ENCODE results near the gene BSND.
"Not testable (repeated sequence)": the region's sequence is repeated elsewhere in the genome, so short reads cannot be mapped to it uniquely, and the experiment has no call there.

Gene BSND

GRCh38 chr1:54998677-54999076, at the start of gene BSND:
Gene BSND (plus strand): TSS chr1:54998933. CDS start chr1:54999187, 254 bp downstream.
- DNase-seq: no peak

GRCh38 chr1:54949053-54949452, 49.7 kb upstream of the BSND start:
- no peak for DNase-seq

DNA sequence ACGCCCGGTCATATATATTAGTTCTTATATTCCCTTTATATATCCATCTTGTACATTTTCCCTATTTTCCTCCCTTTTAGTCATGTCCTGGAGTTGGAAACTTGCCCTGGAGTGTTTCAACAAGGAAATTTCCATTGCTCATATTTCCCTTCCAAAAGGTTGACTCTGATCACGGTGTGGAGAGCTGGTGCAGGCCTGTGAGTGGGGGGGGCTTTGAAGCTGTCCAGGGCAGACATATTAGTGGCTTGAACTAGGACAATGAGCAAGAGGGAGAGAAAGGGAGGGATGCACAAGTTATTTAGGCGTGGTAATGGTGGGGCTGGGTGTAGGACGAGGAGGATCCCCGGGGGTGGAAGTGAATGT, 48.7 kb upstream of the BSND start:
- no peak for DNase-seq

DNA sequence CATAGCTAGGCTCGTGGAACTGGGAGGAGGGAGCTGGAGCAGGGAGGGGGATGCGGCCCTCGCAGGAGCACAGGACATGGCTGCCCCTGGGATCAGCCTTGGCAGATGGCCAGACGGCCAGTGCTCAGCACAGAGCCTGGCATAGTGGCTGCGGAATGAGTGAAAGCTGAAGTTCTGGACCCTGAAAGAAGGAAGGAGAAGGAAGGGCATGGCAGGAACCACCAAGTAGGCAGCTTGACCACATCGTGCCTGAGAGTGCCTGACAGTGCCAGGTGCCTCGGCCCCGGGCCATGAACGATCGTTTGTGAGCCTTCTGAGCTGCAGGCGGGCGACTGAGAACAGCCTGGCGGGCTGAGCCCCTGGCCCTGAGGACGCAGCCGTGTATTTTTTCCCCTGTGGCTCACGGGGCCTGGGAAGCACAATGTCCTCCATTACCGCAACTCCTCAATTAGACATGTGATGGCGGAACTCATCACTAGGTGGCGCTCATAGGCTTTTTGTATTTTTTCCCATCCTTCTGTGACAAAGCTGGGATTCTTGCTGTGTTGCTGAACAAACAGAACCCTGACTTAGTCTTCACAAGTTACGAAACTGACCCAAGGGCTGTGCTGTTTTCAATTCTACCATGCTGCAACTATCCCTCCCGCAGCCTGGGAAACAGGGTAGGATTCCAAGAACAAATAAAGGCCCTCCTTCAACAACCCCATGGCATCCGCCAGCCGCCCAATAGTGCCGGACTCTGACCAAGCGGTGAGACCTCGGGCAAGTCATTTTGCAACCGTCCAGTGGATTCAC, 48.2 kb upstream of the BSND start:
- peak; percentile 43 for DNase-seq

DNA sequence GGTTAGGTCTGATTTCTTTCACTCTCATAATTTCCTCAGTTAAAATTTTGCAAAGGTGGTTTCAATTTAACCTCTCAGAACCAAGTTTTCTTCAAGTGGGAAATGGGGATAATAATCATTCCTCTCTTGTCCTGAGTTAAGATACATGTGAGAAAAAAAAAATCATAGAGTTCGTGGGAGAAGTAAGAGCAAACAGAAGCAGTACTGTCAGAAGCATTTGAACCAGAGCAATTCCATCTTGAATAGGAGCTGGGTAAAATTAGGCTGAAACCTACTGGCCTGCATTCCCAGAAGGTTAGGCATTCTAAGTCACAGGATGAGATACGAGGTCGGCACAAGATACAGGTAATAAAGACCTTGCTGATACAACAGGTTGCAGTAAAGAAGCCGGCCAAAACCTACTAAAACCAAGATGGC, 46.9 kb upstream of the BSND start:
- no peak for DNase-seq

- DNase-seq: no peak
Observed at GRCh38 chr1:54952950-54953718, 45.6 kb upstream of the BSND start.

DNA sequence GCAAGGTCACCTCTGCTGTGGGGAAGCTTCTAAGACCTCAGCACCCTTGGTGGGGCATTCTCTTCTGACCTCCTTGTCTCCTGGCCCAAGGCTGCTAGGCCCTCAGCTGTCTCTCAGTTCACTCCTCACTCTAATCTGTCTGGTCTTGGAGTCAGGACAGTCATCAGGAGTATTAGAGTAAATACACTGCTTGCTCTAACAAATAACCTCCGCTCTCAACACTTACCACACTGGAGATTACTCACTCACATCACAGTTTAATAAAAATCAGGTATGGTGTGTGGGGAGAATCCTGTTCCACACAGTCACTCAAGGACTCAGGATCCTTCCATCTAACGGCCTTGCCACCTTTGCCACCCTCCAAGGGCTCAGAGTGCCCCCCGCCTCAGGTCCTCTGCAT, 44.9 kb upstream of the BSND start:
- DNase-seq: no peak

DNA sequence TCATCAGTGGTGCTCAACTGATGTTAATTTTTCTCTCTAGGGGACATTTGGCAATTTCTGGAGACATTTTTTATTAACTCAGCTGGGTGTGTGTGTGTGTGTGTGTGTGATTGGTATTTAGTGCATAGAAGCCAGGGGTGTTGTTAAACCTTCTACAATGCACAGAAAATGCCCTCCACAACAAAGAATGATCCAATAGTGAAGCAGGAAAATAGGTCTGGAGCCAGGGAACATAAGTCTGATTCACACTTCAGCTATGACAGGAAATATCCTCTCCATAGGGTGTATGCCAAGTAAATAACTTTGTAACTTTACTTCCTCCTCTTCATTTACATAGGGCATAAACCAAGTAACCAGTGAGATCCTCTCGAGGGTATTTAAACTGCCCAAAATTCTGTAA, 43.4 kb upstream of the BSND start:
- DNase-seq: no peak

DNA sequence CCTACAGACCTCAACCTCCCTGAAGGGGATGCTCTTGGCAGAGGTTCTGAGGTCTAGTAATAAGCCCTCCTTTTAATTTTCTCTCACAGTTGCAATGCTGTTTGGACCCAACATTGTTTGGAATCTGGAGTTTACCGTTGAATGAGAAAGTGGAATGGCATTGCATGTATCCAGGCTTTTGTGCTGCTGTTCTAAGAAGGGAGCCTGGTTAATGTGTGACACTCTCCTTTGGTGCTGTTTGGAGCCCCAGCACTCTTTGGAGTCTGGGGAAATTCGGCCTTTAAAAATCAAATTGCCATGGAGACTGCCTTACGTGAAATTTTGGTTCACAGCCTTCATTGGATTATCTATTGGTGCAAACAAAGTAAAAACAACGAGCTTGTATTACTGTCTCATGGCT, 42.0 kb upstream of the BSND start:
- no peak for DNase-seq

DNA sequence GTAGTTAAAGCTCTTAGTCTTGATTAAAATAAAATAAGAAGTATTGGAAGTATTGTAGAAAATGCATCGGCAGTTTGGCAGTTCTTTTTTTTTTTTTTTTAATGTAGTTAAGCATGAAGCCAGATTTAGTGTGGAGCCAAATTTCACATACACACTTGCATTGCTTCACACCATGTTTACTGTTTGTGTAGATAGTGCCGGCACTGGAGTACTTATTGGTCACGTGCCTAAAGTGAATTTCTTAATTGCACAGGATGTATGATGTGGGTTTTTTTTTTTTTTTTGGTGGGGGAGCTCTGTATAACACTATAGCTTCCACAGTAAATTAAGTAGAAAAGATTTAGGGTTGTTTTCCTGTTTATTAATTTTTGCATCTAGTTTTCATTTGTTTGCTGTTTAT, 39.5 kb upstream of the BSND start:
- no peak for DNase-seq

DNA sequence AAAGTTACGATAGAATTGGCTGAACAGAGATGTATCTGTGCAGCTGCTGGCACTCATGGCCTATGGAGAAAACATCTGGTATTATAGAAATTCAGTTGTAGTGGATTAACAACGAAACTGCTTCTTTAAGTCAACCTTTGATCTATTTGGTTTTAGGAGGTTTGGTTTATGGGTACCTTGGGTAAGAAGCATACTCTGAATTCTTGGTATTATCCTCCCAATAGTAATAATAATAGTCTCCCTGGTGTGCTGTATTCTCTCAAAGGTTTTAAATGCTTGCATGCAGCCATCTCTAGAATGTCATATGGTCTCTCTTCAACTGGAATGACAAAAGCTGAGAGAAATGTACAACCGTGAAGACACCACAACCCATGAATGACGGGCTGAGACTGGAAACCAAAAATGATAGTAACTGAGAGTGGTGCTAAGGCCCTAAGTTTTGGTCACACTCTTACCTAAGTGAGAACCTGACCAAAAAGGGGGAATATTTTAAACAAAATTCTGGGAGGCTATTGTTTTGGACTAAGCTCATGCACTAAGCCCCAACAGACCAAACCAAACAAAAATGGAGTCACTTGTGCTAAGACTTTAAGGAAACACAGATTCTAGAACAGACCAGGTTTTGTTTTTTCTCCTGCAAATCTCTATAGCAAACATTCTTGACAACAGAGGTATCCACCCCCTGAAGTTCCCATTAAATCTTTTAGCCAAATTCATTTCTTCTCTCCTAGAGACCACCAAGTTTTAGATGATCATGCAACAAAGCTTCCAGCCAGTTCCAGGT, 35.9 kb upstream of the BSND start:
- DNase-seq: no peak

- not testable (repeated sequence) for DNase-seq
Observed at GRCh38 chr1:54963829-54964228, 34.9 kb upstream of the BSND start.

DNA sequence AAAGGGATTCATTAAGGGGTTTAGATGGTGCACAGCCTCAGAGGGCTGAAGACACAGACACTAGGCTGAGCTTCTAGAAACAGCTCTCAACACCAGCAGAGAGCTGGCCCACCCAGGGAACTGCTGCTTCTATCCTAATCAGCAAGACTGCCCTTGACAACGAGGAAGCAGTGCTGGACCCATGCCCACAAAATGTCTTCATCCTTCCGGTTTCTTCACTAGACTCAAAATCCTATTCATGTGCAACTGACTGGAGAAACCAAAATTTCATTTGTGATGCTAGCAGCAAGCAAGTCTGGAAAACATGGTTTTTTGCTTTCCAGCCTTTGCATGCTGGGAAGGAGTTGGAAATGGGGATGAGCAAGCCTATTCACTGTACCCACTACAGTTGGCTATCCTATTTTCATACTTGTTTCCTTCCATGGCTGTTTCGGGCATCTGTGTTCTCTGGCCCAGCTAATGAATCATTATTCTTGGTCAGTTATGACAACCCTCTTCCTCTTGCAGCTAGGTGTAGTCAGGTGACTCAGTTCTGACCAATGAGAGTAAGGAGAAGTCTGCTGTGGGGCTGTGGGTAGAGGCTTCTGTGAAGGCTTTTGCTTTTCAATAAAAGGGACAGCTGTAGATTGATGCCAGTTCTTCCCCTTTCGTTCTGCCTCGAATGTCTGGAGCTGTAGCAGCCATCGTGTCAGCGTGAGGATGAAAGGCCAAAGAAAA, 33.0 kb upstream of the BSND start:
- peak; percentile 6 for DNase-seq

- DNase-seq: no peak
Observed at GRCh38 chr1:54967372-54967771, 31.4 kb upstream of the BSND start.

DNA sequence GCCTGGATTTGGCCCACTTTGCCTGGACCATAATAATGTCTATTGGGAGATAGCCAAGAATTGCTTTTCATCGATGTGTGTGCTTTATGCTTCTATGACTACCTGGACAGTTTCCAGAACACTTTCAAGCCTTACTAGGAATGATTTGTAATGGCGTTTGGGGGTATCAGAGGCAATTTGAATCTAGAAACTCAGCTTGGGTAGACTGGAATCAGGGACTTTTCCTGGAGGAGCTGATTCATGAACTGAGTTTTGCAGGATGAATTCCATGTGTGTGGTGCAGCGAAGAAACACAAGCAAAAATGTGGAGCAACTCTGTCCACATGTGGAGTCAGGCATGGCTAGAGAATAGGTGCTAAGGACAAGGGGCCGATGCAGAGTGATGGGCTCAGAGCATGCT, 30.2 kb upstream of the BSND start:
- peak; percentile 27 for DNase-seq

GRCh38 chr1:54969879-54970278, 28.9 kb upstream of the BSND start:
- no peak for DNase-seq

- no peak for DNase-seq
Observed at GRCh38 chr1:54970901-54971300, 27.8 kb upstream of the BSND start.

DNA sequence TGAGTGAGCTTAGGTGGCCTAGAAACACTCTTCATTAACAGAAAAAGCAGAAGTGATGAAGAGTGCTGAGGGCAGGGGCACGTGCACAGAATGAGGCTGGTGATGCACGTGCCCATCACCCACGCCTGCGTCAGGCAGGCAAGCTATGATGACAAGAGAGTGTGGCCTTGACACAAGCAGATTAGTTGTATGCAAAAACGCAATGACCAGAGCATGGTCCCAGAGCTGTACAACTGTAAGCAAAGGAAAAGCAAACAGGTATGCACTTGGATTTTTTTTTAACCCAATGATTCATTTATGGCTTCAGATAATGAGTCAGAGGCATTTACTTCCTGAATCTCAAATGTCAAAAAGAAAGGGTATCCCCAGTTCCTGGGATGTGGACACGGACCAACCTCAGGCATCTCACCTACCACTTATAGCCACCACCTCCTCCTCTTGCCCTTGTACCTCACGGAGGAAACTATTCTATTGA, 27.4 kb upstream of the BSND start:
- no peak for DNase-seq

DNA sequence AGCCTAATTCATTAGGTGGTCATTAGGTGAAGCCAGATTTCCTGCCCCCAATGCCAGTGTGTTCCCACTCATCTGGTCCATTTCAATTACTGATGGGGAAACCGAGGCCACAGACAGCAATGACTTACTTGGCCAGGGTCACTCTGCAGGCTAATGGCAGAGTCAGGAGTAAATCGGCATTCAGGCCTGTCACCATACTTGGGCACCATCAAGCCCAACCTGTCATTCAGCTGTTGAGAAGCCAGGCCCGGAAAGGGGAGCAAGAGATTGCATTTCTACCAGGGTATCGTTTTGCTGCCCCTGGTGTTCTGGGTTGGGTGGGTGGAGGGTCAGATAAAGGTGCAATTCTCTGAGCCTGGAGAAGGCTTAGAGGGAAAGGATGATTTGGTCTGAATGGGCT, 26.3 kb upstream of the BSND start:
- no peak for DNase-seq

DNA sequence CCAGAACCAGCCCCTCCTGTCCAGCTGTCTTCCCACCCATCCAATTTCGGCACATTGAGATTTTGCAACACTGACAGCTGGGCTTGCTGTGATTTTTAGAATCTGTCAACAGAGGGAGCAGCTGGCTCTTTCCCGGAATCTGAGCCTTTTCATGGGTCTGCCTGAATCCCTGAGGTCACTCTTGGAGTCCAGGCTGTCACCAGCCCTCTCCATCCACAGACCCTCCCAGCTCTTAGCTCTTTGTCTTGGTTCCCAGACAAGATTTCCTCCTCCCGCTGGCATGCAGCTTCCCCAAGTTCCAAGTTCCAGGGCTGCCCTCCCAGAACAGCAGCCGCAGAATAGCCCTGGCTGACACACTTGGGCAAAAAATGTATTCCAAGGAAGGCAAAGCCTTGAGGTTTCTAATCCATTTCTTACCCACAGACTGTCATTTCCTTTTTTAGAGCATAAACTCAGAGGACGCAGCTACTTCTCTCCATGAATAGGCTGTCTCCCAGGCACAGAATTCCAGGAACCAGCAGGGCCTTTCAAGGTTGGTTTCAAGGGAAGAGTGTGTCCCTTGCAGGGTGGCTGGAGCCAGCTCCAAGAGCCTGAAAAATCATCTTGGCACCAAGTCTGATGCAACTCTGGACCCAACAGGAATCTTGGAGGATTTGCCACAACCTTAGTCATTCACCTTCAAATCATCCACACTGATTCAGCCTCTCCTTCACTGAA, 25.4 kb upstream of the BSND start:
- DNase-seq: no peak

GRCh38 chr1:54975356-54976108, 23.2 kb upstream of the BSND start:
- DNase-seq: no peak

All from NCI-H446 treated with DMSO at 0.1 percent for 48 hours (cell line).